T-helper 2 cell treated with Interferon-gamma antibody and Interleukin-4, amounts not matched to agents 5 μg/mL and 100 μg/mL, for 36 hours (primary cell): ENCODE measurements around the gene CYTH3.
"Not testable (repeated sequence)": the region's sequence is repeated elsewhere in the genome, so short reads cannot be mapped to it uniquely, and the experiment has no call there.

Source experiments
- DNase-seq: peaks from one replicate; pipeline ENCODE4 v3.0.0; 2021; ENCODE audit warnings: low spot score
- H3K27ac Mint-ChIP-seq: one replicate; pipeline ENCODE4 v1.8.0; 2021; ENCODE audit warnings: mild to moderate bottlenecking, mixed read lengths
- H3K27me3 Mint-ChIP-seq: one replicate; pipeline ENCODE4 v1.8.0; 2021; ENCODE audit warnings: low read depth, mixed read lengths
- H3K36me3 Mint-ChIP-seq: one replicate; pipeline ENCODE4 v1.8.0; 2021; ENCODE audit warnings: low read depth, mixed read lengths
- H3K4me1 Mint-ChIP-seq: one replicate; pipeline ENCODE4 v1.8.0; 2021; ENCODE audit warnings: low read depth, mixed read lengths
- H3K4me3 Mint-ChIP-seq: one replicate; pipeline ENCODE4 v1.8.0; 2022; ENCODE audit warnings: mild to moderate bottlenecking, moderate library complexity, mixed read lengths
- H3K9me3 Mint-ChIP-seq: one replicate; pipeline ENCODE4 v1.8.0; 2021; ENCODE audit warnings: mixed read lengths

Gene CYTH3

DNA sequence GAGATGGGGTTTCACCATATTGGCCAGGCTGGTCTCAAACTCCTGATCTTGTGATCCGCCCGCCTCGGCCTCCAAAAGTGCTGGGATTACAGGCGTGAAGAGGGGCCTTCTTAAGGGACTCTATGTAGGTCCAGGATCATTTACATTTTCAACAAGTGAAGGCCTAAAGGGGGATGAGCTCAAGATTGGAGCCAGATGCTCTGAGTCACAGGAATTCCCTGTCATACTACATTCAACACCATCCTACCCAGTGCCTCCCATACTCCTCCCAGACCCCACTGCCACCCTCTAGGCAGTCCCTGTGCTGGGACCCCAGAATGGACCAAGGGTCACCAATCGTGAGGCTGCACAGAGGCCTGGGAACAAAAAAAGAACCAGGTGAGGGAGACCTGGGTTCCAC is 29.9 kb downstream of the CYTH3 start:
- Mint-ChIP-seq H3K36me3 (no peaks in the 10 kb centered on the region), H3K4me1 (peaks cover 1% of the 10 kb centered on the region), H3K27me3 (peaks cover 22% of the 10 kb centered on the region), H3K4me3 (no peak overlapping the region), H3K9me3 (no peaks in the 10 kb centered on the region), H3K27ac (no peak overlapping the region)
- no peak for DNase-seq

GRCh38 chr7:6241607-6241973 is 30.8 kb downstream of the CYTH3 start:
- H3K27me3 Mint-ChIP-seq, result peaks cover 21% of the 10 kb centered on the region
- H3K9me3 Mint-ChIP-seq, result no peaks in the 10 kb centered on the region
- no peak overlapping the region for H3K27ac Mint-ChIP-seq
- H3K36me3 Mint-ChIP-seq, result no peaks in the 10 kb centered on the region
- peaks cover 1% of the 10 kb centered on the region for H3K4me1 Mint-ChIP-seq
- no peak for DNase-seq
- H3K4me3 Mint-ChIP-seq, result no peak overlapping the region

GRCh38 chr7:6238309-6238925 is 34.0 kb downstream of the CYTH3 start:
- H3K9me3 Mint-ChIP-seq, result no peaks in the 10 kb centered on the region
- no peak for DNase-seq
- no peak overlapping the region for H3K27ac Mint-ChIP-seq
- H3K36me3 Mint-ChIP-seq, result no peaks in the 10 kb centered on the region
- peaks cover 1% of the 10 kb centered on the region for H3K4me1 Mint-ChIP-seq
- H3K4me3 Mint-ChIP-seq, result no peak overlapping the region
- H3K27me3 Mint-ChIP-seq, result peaks cover 33% of the 10 kb centered on the region

- Mint-ChIP-seq H3K27me3 (peaks cover 38% of the 10 kb centered on the region), H3K27ac (no peak overlapping the region), H3K4me1 (peaks cover 6% of the 10 kb centered on the region), H3K4me3 (no peak overlapping the region), H3K9me3 (no peaks in the 10 kb centered on the region), H3K36me3 (no peaks in the 10 kb centered on the region)
- DNase-seq, result no peak
Measured at GRCh38 chr7:6237730-6238129, 34.7 kb downstream of the CYTH3 start.

DNA sequence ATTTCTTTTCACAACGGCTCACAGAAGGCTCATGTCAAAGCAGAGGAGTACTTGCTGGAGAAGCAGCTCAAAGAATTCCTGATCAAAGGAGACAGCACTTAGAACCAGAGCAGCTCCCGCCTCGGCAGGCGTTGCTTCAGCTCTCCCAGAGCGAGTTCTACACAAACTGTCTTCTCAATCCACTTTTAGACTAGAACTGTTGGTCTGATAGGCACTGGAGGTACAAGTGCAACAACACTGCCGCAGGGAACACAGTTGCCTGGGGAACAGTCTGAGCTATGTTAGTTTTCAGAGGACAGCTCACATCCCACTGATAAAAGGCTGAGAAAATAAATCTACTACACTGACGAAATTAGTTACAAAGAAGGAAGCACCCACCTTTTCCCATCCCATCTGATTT is 35.4 kb downstream of the CYTH3 start:
- DNase-seq, result no peak

DNA sequence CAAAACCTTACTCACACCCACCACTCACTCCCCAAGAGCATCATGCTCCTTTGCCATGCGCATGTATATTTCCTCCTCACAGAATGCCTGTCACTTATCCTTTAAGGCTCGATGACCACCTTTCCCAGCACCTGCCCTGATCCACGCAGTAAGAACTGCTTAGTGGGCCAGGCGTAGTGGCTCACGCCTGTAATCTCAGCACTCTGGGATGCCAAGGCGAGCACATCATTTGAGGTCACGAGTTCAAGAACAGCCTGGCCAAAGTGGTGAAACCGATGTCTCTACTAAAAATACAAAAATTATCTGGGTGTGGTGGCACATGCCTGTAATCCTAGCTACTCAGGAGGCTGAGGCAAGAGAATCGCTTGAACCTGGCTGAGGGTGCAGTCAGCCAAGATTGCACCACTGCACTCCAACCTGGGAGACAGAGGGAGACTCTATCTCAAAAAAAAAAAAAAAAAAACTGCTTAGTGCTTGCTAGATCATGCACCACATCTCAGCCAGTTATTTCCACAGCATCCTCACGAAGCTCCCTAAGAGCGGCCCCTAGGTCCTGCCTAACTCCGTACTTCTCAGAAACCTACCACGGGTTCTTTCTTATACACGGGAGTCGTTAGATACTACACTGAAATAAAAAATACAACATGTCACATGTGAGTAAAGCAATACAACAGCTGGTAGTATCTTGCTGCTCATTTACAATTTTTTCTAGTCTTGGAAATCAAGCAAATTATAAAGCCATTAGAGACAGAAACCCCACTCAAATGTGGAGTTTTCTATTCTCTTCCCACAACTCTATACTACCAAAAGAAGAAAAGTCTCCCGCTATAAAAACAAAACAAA is 37.2 kb downstream of the CYTH3 start:
- peaks cover 49% of the 10 kb centered on the region for H3K27me3 Mint-ChIP-seq

More for the DNA sequence above, 35.4 kb downstream of the CYTH3 start:
- no peaks in the 10 kb centered on the region for H3K36me3 Mint-ChIP-seq
- H3K27me3 Mint-ChIP-seq, result peaks cover 41% of the 10 kb centered on the region
- no peak overlapping the region for H3K4me3 Mint-ChIP-seq
- no peaks in the 10 kb centered on the region for H3K9me3 Mint-ChIP-seq
- H3K4me1 Mint-ChIP-seq, result peaks cover 9% of the 10 kb centered on the region
- H3K27ac Mint-ChIP-seq, result no peak overlapping the region

DNA sequence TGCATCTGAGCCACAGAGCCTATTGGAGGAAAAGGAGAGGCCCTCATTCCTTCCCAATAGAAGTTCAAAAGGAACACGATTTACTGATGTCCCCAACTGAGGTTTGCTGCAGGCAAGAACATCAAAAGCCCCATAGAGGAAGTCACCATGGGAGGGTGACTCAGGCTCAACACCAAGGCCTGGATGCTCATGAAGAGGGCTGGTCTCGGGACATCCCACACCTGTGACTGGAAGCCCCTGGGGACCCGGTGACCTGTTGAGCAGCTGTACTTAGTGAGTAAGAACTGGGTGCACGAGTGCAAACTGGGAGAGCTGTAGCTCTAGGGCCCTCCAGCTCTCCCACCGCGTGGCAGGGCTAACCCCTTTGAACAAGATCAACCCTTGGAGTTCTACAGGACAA is 38.0 kb downstream of the CYTH3 start:
- no peak overlapping the region for H3K27ac Mint-ChIP-seq
- no peaks in the 10 kb centered on the region for H3K36me3 Mint-ChIP-seq
- H3K9me3 Mint-ChIP-seq, result no peaks in the 10 kb centered on the region
- H3K4me3 Mint-ChIP-seq, result no peak overlapping the region
- peaks cover 7% of the 10 kb centered on the region for H3K4me1 Mint-ChIP-seq
- peaks cover 48% of the 10 kb centered on the region for H3K27me3 Mint-ChIP-seq
- DNase-seq, result no peak

More for the DNA sequence above, 37.2 kb downstream of the CYTH3 start:
- no peak for DNase-seq
- no peak overlapping the region for H3K27ac Mint-ChIP-seq
- no peak overlapping the region for H3K4me3 Mint-ChIP-seq
- no peaks in the 10 kb centered on the region for H3K9me3 Mint-ChIP-seq
- peaks cover 7% of the 10 kb centered on the region for H3K4me1 Mint-ChIP-seq
- H3K36me3 Mint-ChIP-seq, result no peaks in the 10 kb centered on the region

DNA sequence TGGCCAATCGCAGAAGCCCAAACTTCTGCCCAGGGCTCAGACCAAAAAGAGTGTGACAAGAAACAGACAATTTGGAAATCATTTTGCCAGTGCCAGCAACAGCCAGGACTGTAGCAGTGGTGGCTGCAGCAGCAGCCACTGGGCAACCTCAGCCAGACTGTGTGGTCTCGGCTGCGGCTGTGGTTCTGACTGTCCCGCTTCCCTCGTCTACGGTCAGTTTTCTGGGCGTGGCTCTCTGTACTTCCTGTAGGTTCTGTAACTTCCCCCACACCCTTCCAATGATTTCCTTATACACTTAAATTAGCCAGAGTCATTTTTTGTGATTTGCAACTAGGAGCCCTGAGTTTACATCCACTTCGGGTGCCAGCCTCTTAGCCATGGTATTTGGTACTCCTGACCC is 39.9 kb downstream of the CYTH3 start:
- Mint-ChIP-seq H3K4me3 (no peak overlapping the region), H3K27ac (no peak overlapping the region), H3K4me1 (peaks cover 10% of the 10 kb centered on the region), H3K9me3 (no peaks in the 10 kb centered on the region), H3K27me3 (peaks cover 58% of the 10 kb centered on the region), H3K36me3 (no peaks in the 10 kb centered on the region)
- no peak for DNase-seq

GRCh38 chr7:6232116-6232515 is 40.3 kb downstream of the CYTH3 start:
- peaks cover 10% of the 10 kb centered on the region for H3K4me1 Mint-ChIP-seq
- H3K27me3 Mint-ChIP-seq, result peaks cover 60% of the 10 kb centered on the region
- H3K9me3 Mint-ChIP-seq, result no peaks in the 10 kb centered on the region
- H3K4me3 Mint-ChIP-seq, result no peak overlapping the region
- no peaks in the 10 kb centered on the region for H3K36me3 Mint-ChIP-seq
- H3K27ac Mint-ChIP-seq, result no peak overlapping the region
- no peak for DNase-seq

- Mint-ChIP-seq H3K27ac (no peak overlapping the region), H3K4me1 (peaks cover 10% of the 10 kb centered on the region), H3K9me3 (no peaks in the 10 kb centered on the region), H3K36me3 (no peaks in the 10 kb centered on the region), H3K27me3 (peaks cover 65% of the 10 kb centered on the region), H3K4me3 (no peak overlapping the region)
- no peak for DNase-seq
Measured at GRCh38 chr7:6231184-6231583, 41.2 kb downstream of the CYTH3 start.

DNA sequence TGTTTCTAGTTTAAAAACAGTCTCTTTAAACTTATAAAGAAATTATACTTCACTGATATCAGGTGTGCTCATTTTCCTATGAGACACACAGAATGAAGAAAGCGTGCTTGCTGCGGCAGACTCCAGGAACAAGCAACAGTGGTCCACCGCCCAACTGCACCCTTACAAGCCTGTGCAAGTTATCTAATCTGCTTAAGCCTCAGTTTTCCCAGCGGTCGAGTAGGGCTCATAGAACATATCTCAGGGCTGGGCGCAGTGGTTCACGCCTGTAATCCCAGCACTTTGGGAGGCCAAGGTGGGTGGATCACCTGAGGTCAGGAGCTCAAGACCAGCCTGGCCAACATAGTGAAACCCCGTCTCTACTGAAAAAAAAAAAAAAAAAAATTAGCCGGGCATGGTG is 43.1 kb downstream of the CYTH3 start:
- Mint-ChIP-seq H3K27me3 (peaks cover 59% of the 10 kb centered on the region), H3K4me1 (peaks cover 10% of the 10 kb centered on the region)
- DNase-seq, result not testable (repeated sequence)

GRCh38 chr7:6228361-6229229 is 43.8 kb downstream of the CYTH3 start:
- no peaks in the 10 kb centered on the region for H3K36me3 Mint-ChIP-seq
- H3K9me3 Mint-ChIP-seq, result no peaks in the 10 kb centered on the region
- peaks cover 10% of the 10 kb centered on the region for H3K4me1 Mint-ChIP-seq
- peaks cover 55% of the 10 kb centered on the region for H3K27me3 Mint-ChIP-seq
- H3K4me3 Mint-ChIP-seq, result no peak overlapping the region
- no peak overlapping the region for H3K27ac Mint-ChIP-seq
- no peak for DNase-seq

More for the DNA sequence above, 43.1 kb downstream of the CYTH3 start:
- H3K36me3 Mint-ChIP-seq, H3K9me3 Mint-ChIP-seq, H3K27ac Mint-ChIP-seq, H3K4me3 Mint-ChIP-seq: not testable (repeated sequence)

DNA sequence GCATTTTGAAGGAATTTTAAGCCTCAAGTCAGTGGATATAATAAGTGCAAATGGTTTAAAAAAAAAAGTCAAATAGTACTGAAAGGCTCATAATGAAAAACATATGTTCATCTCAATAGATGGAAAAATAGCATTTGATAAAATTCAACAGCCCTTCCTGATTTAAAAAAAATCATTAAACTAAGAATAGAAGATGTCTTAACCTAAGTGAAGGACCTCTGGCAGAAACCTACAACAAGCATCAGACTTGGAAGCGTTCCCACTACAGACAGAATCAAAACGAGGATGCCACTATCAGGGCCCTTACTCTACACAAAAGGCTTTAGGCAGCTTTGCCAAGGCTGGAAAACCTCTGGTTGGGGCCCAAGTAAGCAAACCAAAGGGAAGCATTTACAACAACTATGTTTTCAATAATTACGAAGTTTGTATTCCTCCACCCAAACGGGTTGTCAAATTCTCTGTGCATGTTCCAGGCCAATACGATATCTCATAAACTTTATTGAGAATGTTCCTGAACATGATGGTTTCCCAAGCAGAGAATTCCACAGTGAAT is 45.1 kb downstream of the CYTH3 start:
- Mint-ChIP-seq H3K9me3 (no peaks in the 10 kb centered on the region), H3K27me3 (peaks cover 49% of the 10 kb centered on the region), H3K4me1 (peaks cover 3% of the 10 kb centered on the region), H3K36me3 (no peaks in the 10 kb centered on the region), H3K27ac (no peak overlapping the region), H3K4me3 (no peak overlapping the region)
- DNase-seq, result no peak
